Uterus (tissue), 4 donors: Measurements from ENCODE around the gene DYRK2. TPM values are rescaled to one million over a fixed set of nuclear protein-coding genes. Genes with fewer than 3 reads are reported as not detected.

Experiments used
- DNase-seq, 2 donors: peaks; one replicate each; pipeline ENCODE4 v3.0.0-alpha.2; 2019 to 2020
- H3K27ac ChIP-seq, 2 donors: fragments of 200-600 bp; sonication (generic); 1 replicate in 1 of 2; 2 replicates in 1 of 2; pipeline ENCODE4 v1.5.1; 2016 to 2018
- H3K27me3 ChIP-seq, 2 donors: fragments of 200-600 bp; sonication (generic); one replicate each; pipeline ENCODE4 v1.5.1; 2018 to 2019; ENCODE audit warnings: control low read depth in 1 of 2
- H3K36me3 ChIP-seq, 2 donors: fragments of 200-600 bp; sonication (generic); one replicate each; pipeline ENCODE4 v1.5.1; 2019; ENCODE audit warnings: control low read depth in 1 of 2
- H3K4me1 ChIP-seq, 2 donors: fragments of 200-600 bp; sonication (generic); one replicate each; pipeline ENCODE4 v1.5.1; 2018 to 2019; ENCODE audit warnings: control low read depth in 1 of 2
- H3K4me3 ChIP-seq, 2 donors: fragments of 200-600 bp; sonication (generic); 1 replicate in 1 of 2; 2 replicates in 1 of 2; pipeline ENCODE4 v1.5.1; 2018 to 2019; ENCODE audit warnings: mild to moderate bottlenecking in 1 of 2
- H3K9me3 ChIP-seq, 2 donors: fragments of 200-600 bp; sonication (generic); one replicate each; pipeline ENCODE4 v1.5.1; 2019; ENCODE audit warnings: control low read depth in 1 of 2
- POLR2A ChIP-seq, 2 donors: fragments of 450-650 bp; IDR thresholded peaks; one replicate each; pipeline ENCODE4 v1.6.1; 2016; ENCODE audit warnings: antibody characterized with exemption in 2 of 2, mild to moderate bottlenecking in 1 of 2, moderate library complexity in 1 of 2
- intact Hi-C: fragments of 100-400 bp; cut with DNase I; formaldehyde crosslinking; loops from one replicate; pipeline ENCODE4 v1.15.1; 2023; ENCODE audit warnings: low total_unique reads
- total RNA-seq, 4 donors: library from RNA; depleted of rRNA in 3 of 4; stranded (reverse); fragments of >200 nt in 3 of 4; gene quantifications; one replicate each; pipeline versions ENCODE4 v1.1.0 to v1.2.4, GENCODE V29; 2014 to 2023
- TF ChIP-seq, protein P1 (sequence below), 4 experiments: fragments of 200-600 bp in 2 of 4; fragments of 450-650 bp in 2 of 4; sonication (generic) in 2 of 4; IDR thresholded peaks; one replicate each; pipeline ENCODE4 v1.5.1; 2016 to 2019; ENCODE audit warnings: antibody characterized with exemption in 4 of 4, mild to moderate bottlenecking in 2 of 4, moderate library complexity in 1 of 4
- donor health status: DM: yes; HTN: yes; CAD: no.

DYRK2 gene
- total RNA-seq, result 10 to 100 TPM; 21.5 to 59.7 (median 34.7) TPM

GRCh38 chr12:67648521-67649260 is at the start of gene DYRK2:
Gene DYRK2, plus strand, starts transcription at chr12:67648745. Its CDS starts 389 bp downstream, at chr12:67649134.
- TF ChIP-seq, protein P1, sequence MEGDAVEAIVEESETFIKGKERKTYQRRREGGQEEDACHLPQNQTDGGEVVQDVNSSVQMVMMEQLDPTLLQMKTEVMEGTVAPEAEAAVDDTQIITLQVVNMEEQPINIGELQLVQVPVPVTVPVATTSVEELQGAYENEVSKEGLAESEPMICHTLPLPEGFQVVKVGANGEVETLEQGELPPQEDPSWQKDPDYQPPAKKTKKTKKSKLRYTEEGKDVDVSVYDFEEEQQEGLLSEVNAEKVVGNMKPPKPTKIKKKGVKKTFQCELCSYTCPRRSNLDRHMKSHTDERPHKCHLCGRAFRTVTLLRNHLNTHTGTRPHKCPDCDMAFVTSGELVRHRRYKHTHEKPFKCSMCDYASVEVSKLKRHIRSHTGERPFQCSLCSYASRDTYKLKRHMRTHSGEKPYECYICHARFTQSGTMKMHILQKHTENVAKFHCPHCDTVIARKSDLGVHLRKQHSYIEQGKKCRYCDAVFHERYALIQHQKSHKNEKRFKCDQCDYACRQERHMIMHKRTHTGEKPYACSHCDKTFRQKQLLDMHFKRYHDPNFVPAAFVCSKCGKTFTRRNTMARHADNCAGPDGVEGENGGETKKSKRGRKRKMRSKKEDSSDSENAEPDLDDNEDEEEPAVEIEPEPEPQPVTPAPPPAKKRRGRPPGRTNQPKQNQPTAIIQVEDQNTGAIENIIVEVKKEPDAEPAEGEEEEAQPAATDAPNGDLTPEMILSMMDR (IDR thresholded peaks at IDR 0.05), result peak in 3 of 4 experiments; percentile 7 to 26 (median 9)
- peak; percentile 83 to 87 for TF ChIP-seq POLR2A (IDR thresholded peaks at IDR 0.05)
- Histone ChIP-seq H3K4me1 (no peaks in the 10 kb centered on the region), H3K36me3 (no peaks in the 10 kb centered on the region), H3K4me3 (peak within 1 kb of the TSS; percentile 94 to 98), H3K27me3 (no peaks in the 10 kb centered on the region), H3K9me3 (no peaks in the 10 kb centered on the region), H3K27ac (peak within 1 kb of the TSS; percentile 97)
- peak; percentile 74 to 79 for DNase-seq
- intact Hi-C loops, result loop anchor here (5.0 to 10.0 kb wide), 2 partner anchors 179 to 296 kb away; no protein-coding TSS in a partner anchor

GRCh38 chr12:67599691-67600090 is 48.9 kb upstream of the DYRK2 start:
- Histone ChIP-seq H3K4me1 (no peaks in the 10 kb centered on the region), H3K27me3 (no peaks in the 10 kb centered on the region), H3K9me3 (no peaks in the 10 kb centered on the region), H3K4me3 (no peak overlapping the region), H3K27ac (no peak overlapping the region), H3K36me3 (no peaks in the 10 kb centered on the region)
- no peak for TF ChIP-seq POLR2A (IDR thresholded peaks at IDR 0.05)
- TF ChIP-seq, protein P1 (IDR thresholded peaks at IDR 0.05), result no peak
- DNase-seq, result no peak
- intact Hi-C loops, result no loop called here

GRCh38 chr12:67601126-67601525 is 47.4 kb upstream of the DYRK2 start:
- H3K36me3 ChIP-seq, result no peaks in the 10 kb centered on the region
- H3K27me3 ChIP-seq, result no peaks in the 10 kb centered on the region
- DNase-seq, result no peak
- no peak overlapping the region for H3K27ac ChIP-seq
- H3K9me3 ChIP-seq, result no peaks in the 10 kb centered on the region
- H3K4me3 ChIP-seq, result no peak overlapping the region
- intact Hi-C loops, result no loop called here
- no peaks in the 10 kb centered on the region for H3K4me1 ChIP-seq
- TF ChIP-seq POLR2A (IDR thresholded peaks at IDR 0.05), result no peak
- TF ChIP-seq, protein P1 (IDR thresholded peaks at IDR 0.05), result no peak

GRCh38 chr12:67609226-67609870 is 39.2 kb upstream of the DYRK2 start:
- TF ChIP-seq, protein P1 (IDR thresholded peaks at IDR 0.05), result no peak
- no peak for TF ChIP-seq POLR2A (IDR thresholded peaks at IDR 0.05)
- Histone ChIP-seq H3K27me3 (no peaks in the 10 kb centered on the region), H3K4me3 (no peak overlapping the region), H3K36me3 (no peaks in the 10 kb centered on the region), H3K9me3 (no peaks in the 10 kb centered on the region), H3K4me1 (no peaks in the 10 kb centered on the region), H3K27ac (no peak overlapping the region)
- intact Hi-C loops, result no loop called here
- DNase-seq, result no peak

DNA sequence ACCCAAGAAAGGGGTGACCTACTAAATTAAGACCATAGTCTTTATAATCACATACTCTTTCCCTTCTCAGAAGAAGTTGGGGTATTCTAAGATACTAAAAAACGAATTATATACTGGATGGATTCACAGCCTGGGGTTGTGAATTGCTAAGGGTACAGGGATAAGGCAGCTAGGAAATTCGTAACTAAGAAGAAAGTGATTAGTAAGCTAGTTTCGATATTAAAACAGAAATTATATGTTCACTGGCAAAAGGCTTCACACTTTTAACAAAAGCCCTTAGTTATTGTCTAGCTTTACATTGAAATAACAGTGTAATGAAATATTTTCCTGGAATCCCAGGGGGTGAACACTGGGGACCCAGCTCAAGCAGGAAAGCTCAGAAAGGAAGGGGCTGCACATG is 35.5 kb upstream of the DYRK2 start:
- intact Hi-C loops, result no loop called here
- Histone ChIP-seq H3K27ac (no peak overlapping the region), H3K4me1 (no peaks in the 10 kb centered on the region), H3K27me3 (no peaks in the 10 kb centered on the region), H3K9me3 (no peaks in the 10 kb centered on the region), H3K4me3 (no peak overlapping the region), H3K36me3 (no peaks in the 10 kb centered on the region)
- no peak for DNase-seq
- TF ChIP-seq, protein P1 (IDR thresholded peaks at IDR 0.05), result no peak
- no peak for TF ChIP-seq POLR2A (IDR thresholded peaks at IDR 0.05)
